Trophoblast cell (in vitro differentiated cells and primary cell): Measurements from ENCODE around the gene FALEC.

Experiments
- DNase-seq, 2 donors: peaks; one replicate each; pipeline ENCODE4 v3.0.0-alpha.2; 2016
- H2AFZ ChIP-seq: 2 replicates; pipeline ENCODE4 v1.6.1; 2013; ENCODE audit warnings: low read length, moderate library complexity, mild to moderate bottlenecking; ENCODE audit not compliant: insufficient read depth, poor library complexity
- H2AK5ac ChIP-seq: 2 replicates; pipeline ENCODE4 v1.6.1; 2013; ENCODE audit warnings: mild to moderate bottlenecking, low read length
- H2BK120ac ChIP-seq: 2 replicates; pipeline ENCODE4 v1.6.1; 2013; ENCODE audit warnings: low read length, mild to moderate bottlenecking, moderate library complexity; ENCODE audit not compliant: insufficient read depth, poor library complexity
- H2BK12ac ChIP-seq: 2 replicates; pipeline ENCODE4 v1.6.1; 2013; ENCODE audit warnings: mild to moderate bottlenecking, low read length, moderate library complexity
- H2BK5ac ChIP-seq: 2 replicates; pipeline ENCODE4 v1.6.1; 2013; ENCODE audit warnings: low read length, low read depth, moderate library complexity, mild to moderate bottlenecking; ENCODE audit not compliant: poor library complexity
- H3K14ac ChIP-seq: 2 replicates; pipeline ENCODE4 v1.6.1; 2013; ENCODE audit warnings: mild to moderate bottlenecking, low read length
- H3K18ac ChIP-seq: 2 replicates; pipeline ENCODE4 v1.6.1; 2013; ENCODE audit warnings: mild to moderate bottlenecking, low read length
- H3K23ac ChIP-seq: 2 replicates; pipeline ENCODE4 v1.6.1; 2013; ENCODE audit warnings: low read length
- H3K27ac ChIP-seq: 2 replicates; pipeline ENCODE4 v1.5.1; 2013; ENCODE audit warnings: low read depth, mild to moderate bottlenecking, inconsistent platforms, low read length, moderate library complexity
- H3K27me3 ChIP-seq: 2 replicates; pipeline ENCODE4 v1.6.1; 2013; ENCODE audit warnings: inconsistent platforms, mild to moderate bottlenecking, low read length, moderate library complexity; ENCODE audit not compliant: insufficient read depth
- H3K36me3 ChIP-seq, 2 experiments: 1 replicate in 1 of 2; 2 replicates in 1 of 2; pipeline ENCODE4 v1.6.1; 2013; ENCODE audit warnings: low read length in 2 of 2, mild to moderate bottlenecking in 2 of 2, moderate library complexity in 1 of 2; ENCODE audit not compliant: insufficient read depth in 2 of 2, control insufficient read depth in 1 of 2
- H3K4ac ChIP-seq: 2 replicates; pipeline ENCODE4 v1.6.1; 2013; ENCODE audit warnings: low read depth, mild to moderate bottlenecking, low read length, moderate library complexity
- H3K4me1 ChIP-seq, 2 experiments: 1 replicate in 1 of 2; 2 replicates in 1 of 2; pipeline ENCODE4 v1.6.1; 2013; ENCODE audit warnings: low read length in 2 of 2, mild to moderate bottlenecking in 2 of 2, moderate library complexity in 1 of 2; ENCODE audit not compliant: insufficient read depth in 2 of 2, control insufficient read depth in 1 of 2
- H3K4me2 ChIP-seq: 2 replicates; pipeline ENCODE4 v1.6.1; 2013; ENCODE audit warnings: inconsistent platforms, mild to moderate bottlenecking, low read length, moderate library complexity
- H3K4me3 ChIP-seq: 2 replicates; pipeline ENCODE4 v1.5.1; 2013; ENCODE audit warnings: mild to moderate bottlenecking, low read depth, low read length, inconsistent platforms
- H3K79me1 ChIP-seq: one replicate; pipeline ENCODE4 v1.6.1; 2013; ENCODE audit warnings: low read length
- H3K79me2 ChIP-seq: 2 replicates; pipeline ENCODE4 v1.6.1; 2013; ENCODE audit warnings: low read length, mild to moderate bottlenecking; ENCODE audit not compliant: control insufficient read depth, insufficient read depth, poor library complexity
- H3K9ac ChIP-seq: 2 replicates; pipeline ENCODE4 v1.6.1; 2013; ENCODE audit warnings: mild to moderate bottlenecking, low read length
- H3K9me3 ChIP-seq: 2 replicates; pipeline ENCODE4 v1.6.1; 2013; ENCODE audit warnings: low read depth, mild to moderate bottlenecking, control low read depth, inconsistent platforms, low read length; ENCODE audit not compliant: insufficient read depth
- H4K12ac ChIP-seq: 2 replicates; pipeline ENCODE4 v1.6.1; 2013; ENCODE audit warnings: low read depth, mild to moderate bottlenecking, low read length, moderate library complexity
- H4K8ac ChIP-seq: 2 replicates; pipeline ENCODE4 v1.6.1; 2013; ENCODE audit warnings: low read depth, mild to moderate bottlenecking, low read length, moderate library complexity
- H4K91ac ChIP-seq: one replicate; pipeline ENCODE4 v1.6.1; 2013; ENCODE audit warnings: low read depth, mild to moderate bottlenecking, low read length, moderate library complexity
- WGBS: extraction: QIAGEN DNeasy Blood & Tissue Kit; methylation state at CpG from one replicate; pipeline ENCODE4 v1.1.7; 2013; ENCODE audit warnings: missing lambda C conversion rate; ENCODE audit not compliant: insufficient read length, insufficient coverage; ENCODE audit errors: extremely low coverage; 5-methylcytosine and 5-hydroxymethylcytosine counted together

FALEC gene

DNA sequence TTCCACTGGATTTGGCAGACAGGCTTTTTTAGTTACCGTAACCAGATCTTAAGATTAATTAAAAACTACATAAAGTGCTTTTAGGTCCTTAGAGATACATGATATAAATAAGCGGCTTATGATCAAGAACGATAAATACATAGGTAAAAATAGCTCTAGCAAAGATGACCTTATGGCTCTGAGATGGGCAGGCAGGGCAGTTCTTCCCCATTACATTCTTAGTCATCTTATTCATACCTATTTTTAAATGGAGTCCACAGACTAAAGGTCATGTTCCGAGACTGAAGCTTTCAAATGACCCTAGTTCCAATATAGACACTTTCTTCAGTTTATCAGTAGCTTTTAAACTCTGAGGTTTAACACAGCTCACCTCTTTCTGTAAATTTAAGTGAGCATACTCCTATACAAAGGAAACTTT lies 59.5 kb downstream of the FALEC start:
- no peak overlapping the region for H2BK5ac ChIP-seq
- H3K9ac ChIP-seq, result no peak overlapping the region
- peaks cover 21% of the 10 kb centered on the region for H3K79me2 ChIP-seq
- H3K14ac ChIP-seq, result no peak overlapping the region
- no peak overlapping the region for H3K23ac ChIP-seq
- no peak overlapping the region for H2BK12ac ChIP-seq
- no peak overlapping the region for H4K12ac ChIP-seq
- no peak overlapping the region for H3K4ac ChIP-seq
- no peak overlapping the region for H4K8ac ChIP-seq
- H3K9me3 ChIP-seq, result no peaks in the 10 kb centered on the region
- no peak overlapping the region for H3K27ac ChIP-seq
- H4K91ac ChIP-seq, result no peak overlapping the region
- peaks cover 11 to 18% of the 10 kb centered on the region in 2 experiments for H3K4me1 ChIP-seq
- H2AK5ac ChIP-seq, result no peak overlapping the region
- WGBS, result no CpG with 5 or more reads among the region's 4 CpGs
- peak overlapping the region; percentile 29 for H3K4me2 ChIP-seq
- H2AFZ ChIP-seq, result no peak overlapping the region
- H3K36me3 ChIP-seq, result peaks cover 12 to 32% of the 10 kb centered on the region in 2 experiments
- H3K27me3 ChIP-seq, result no peaks in the 10 kb centered on the region
- H3K79me1 ChIP-seq, result peaks cover 15% of the 10 kb centered on the region
- DNase-seq, result peak in 1 of 2 donors; percentile 36
- no peak overlapping the region for H3K4me3 ChIP-seq
- no peak overlapping the region for H3K18ac ChIP-seq
- no peak overlapping the region for H2BK120ac ChIP-seq

DNA sequence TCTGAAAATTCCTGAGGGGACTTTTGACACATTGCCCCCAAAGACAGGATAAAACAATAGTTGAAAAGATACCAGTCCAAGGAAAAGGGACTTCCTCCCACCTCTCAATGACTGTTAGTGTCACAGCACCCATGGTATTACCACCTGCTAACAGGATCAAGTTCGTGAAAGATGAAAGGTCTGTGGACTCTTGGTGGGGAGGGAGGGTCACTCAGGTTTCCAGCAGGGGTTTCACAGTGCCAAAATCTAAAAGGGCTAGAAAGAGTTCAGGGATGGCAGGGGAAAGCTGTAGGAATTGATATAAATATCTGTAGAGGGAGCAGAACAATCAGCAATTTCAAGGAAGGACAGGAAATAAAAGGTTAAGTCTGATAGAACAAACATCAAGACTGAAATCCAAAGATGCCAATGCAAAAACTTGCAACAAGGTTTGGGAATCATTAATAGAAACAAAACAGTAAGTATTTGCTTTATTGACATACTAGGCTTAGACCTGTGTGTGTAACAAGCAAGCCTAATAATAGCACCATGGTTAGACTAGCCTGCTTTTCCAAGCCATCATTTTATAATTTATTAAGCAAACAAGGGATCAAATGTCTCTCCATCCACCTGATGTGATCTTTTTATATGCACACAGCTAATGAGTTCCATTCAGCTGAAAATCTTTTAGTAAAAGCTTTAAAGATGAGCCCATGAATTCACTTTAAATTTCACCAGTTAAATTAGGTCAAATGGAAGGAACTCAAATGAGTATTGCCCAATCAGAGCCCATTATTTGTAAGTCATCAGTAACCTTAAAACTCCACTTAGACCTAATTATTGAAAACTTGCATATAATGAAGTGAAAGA lies 60.2 kb downstream of the FALEC start:
- no CpG with 5 or more reads among the region's 1 CpG for WGBS
- no peak overlapping the region for H3K4me3 ChIP-seq

DNA sequence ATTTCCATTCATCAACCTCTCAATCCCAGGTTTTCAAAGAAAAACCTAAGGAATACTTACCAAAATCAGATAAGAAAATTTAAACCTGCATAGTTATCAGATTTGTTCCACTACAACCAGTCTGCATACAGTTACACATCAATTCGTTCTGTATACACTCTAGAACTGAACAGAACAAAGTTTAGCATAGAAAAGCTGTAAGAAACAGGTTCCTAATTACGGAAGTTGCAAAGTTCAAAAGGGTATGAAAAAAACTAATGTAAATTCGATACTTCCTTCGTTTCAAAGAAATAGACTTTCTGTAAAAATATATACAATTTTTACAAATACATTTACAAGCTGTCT lies 60.8 kb downstream of the FALEC start:
- H3K27me3 ChIP-seq, result no peaks in the 10 kb centered on the region
- no peak overlapping the region for H3K9ac ChIP-seq
- H4K12ac ChIP-seq, result no peak overlapping the region
- H3K36me3 ChIP-seq, result peaks cover 12 to 30% of the 10 kb centered on the region in 2 experiments
- no peaks in the 10 kb centered on the region for H3K9me3 ChIP-seq
- no peak overlapping the region for H4K8ac ChIP-seq
- H2AK5ac ChIP-seq, result no peak overlapping the region
- no peak overlapping the region for H2AFZ ChIP-seq
- H2BK120ac ChIP-seq, result no peak overlapping the region
- H3K79me2 ChIP-seq, result peaks cover 21% of the 10 kb centered on the region
- no peak overlapping the region for H3K4ac ChIP-seq
- no CpG with 5 or more reads among the region's 4 CpGs for WGBS
- peaks cover 15% of the 10 kb centered on the region for H3K79me1 ChIP-seq
- H3K4me2 ChIP-seq, result no peak overlapping the region
- no peak overlapping the region for H2BK12ac ChIP-seq
- DNase-seq, result peak in 1 of 2 donors; percentile 22
- peaks cover 9 to 13% of the 10 kb centered on the region in 2 experiments for H3K4me1 ChIP-seq
- no peak overlapping the region for H3K23ac ChIP-seq
- no peak overlapping the region for H3K14ac ChIP-seq
- no peak overlapping the region for H3K27ac ChIP-seq
- H3K4me3 ChIP-seq, result no peak overlapping the region
- no peak overlapping the region for H4K91ac ChIP-seq
- no peak overlapping the region for H2BK5ac ChIP-seq
- no peak overlapping the region for H3K18ac ChIP-seq

More for the DNA sequence above, 60.2 kb downstream of the FALEC start:
- H3K23ac ChIP-seq, result no peak overlapping the region
- H3K14ac ChIP-seq, result no peak overlapping the region
- no peaks in the 10 kb centered on the region for H3K27me3 ChIP-seq
- no peak overlapping the region for H3K18ac ChIP-seq
- no peak overlapping the region for H2BK120ac ChIP-seq
- no peak overlapping the region for H3K9ac ChIP-seq
- no peak overlapping the region for H2AK5ac ChIP-seq
- peak in 1 of 2 donors; percentile 36 for DNase-seq
- H3K27ac ChIP-seq, result no peak overlapping the region
- peaks cover 12 to 32% of the 10 kb centered on the region in 2 experiments for H3K36me3 ChIP-seq
- no peak overlapping the region for H2BK5ac ChIP-seq
- H4K12ac ChIP-seq, result no peak overlapping the region
- no peaks in the 10 kb centered on the region for H3K9me3 ChIP-seq
- peaks cover 9 to 14% of the 10 kb centered on the region in 2 experiments for H3K4me1 ChIP-seq
- no peak overlapping the region for H4K8ac ChIP-seq
- H2BK12ac ChIP-seq, result no peak overlapping the region
- H3K79me1 ChIP-seq, result peaks cover 15% of the 10 kb centered on the region
- peaks cover 21% of the 10 kb centered on the region for H3K79me2 ChIP-seq
- H4K91ac ChIP-seq, result no peak overlapping the region
- H3K4ac ChIP-seq, result peak overlapping the region; percentile 91
- H2AFZ ChIP-seq, result no peak overlapping the region
- H3K4me2 ChIP-seq, result peak overlapping the region; percentile 5

DNA sequence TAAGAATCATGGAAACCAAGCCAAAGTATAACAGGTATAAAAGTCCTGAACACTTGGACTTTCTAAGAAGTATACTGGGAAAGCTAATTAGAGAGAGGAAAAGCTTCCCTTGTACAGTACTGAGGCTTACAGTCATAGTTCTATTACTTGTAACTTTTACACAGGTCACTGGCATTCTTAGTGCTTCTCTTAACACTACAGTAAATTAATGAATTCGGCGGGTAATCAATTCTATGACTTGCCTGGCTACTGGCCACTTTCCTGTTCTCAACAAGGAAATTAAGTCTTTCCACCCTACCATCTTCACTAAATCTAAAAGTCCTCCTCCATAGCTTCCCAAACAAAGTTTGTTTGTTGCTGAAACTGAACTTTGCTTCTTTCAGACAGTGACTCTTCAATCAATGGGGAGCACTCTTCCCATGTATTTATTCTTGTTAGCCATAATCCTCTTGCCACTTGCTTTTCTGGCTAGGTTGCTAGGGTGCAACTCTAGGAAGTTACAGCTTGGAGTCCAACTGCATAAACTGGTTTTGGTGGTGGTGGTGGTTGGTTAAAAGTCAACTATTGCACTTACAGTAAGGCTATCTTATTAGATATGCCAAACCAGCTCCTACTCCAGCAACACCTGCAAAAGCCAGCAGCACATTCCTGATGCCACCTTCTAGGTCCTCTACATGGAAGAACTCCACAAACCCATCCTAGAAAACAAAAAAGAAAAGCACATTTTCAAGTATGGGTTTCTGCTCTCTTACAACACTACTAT lies 61.4 kb downstream of the FALEC start:
- H2BK5ac ChIP-seq, result no peak overlapping the region
- no peak overlapping the region for H4K8ac ChIP-seq
- H3K9ac ChIP-seq, result peak overlapping the region; percentile 79
- peaks cover 21% of the 10 kb centered on the region for H3K79me2 ChIP-seq
- no peak overlapping the region for H3K18ac ChIP-seq
- H3K4me1 ChIP-seq, result peaks cover 9 to 13% of the 10 kb centered on the region in 2 experiments
- no peak overlapping the region for H2AFZ ChIP-seq
- no peak overlapping the region for H3K14ac ChIP-seq
- no peak overlapping the region for H3K23ac ChIP-seq
- no peaks in the 10 kb centered on the region for H3K9me3 ChIP-seq
- no peak overlapping the region for H4K91ac ChIP-seq
- H2AK5ac ChIP-seq, result no peak overlapping the region
- H2BK120ac ChIP-seq, result no peak overlapping the region
- peaks cover 15% of the 10 kb centered on the region for H3K79me1 ChIP-seq
- DNase-seq, result peak in 1 of 2 donors; percentile 26
- H2BK12ac ChIP-seq, result no peak overlapping the region
- no peak overlapping the region for H3K27ac ChIP-seq
- H3K36me3 ChIP-seq, result peaks cover 12 to 30% of the 10 kb centered on the region in 2 experiments
- peak overlapping the region; percentile 72 for H3K4me2 ChIP-seq
- no peaks in the 10 kb centered on the region for H3K27me3 ChIP-seq
- H4K12ac ChIP-seq, result no peak overlapping the region
- no CpG with 5 or more reads among the region's 2 CpGs for WGBS
- H3K4me3 ChIP-seq, result peak overlapping the region; percentile 41
- peak overlapping the region; percentile 84 for H3K4ac ChIP-seq
